NCI-H82 (cell line): ENCODE data around the gene BBX.
A peak's percentile ranks its signal among the peaks of the same experiment; 100 is the strongest.

Experiments
- DNase-seq: peaks from one replicate; lab custom pipeline; 2025; lab: John Stamatoyannopoulos, UW

BBX gene

DNA sequence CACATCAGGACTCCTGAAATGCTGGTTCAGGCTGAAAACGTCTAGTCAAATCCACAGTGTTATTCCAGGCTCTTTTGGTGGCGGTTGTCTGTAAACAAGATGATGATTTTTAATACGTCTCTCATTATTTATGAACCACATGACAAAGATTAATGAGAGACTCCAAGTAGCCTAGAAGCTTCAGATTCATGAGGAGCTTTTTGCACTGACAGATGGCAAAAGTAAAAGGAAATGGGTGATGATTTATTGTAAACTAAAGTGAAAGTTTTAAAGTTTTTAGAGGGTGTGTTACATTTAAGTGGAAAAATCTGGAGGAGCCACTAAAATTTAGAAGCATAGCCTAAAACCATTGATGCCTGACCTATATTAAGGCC, 77.0 kb downstream of the BBX start:
- DNase-seq: peak; percentile 71

DNA sequence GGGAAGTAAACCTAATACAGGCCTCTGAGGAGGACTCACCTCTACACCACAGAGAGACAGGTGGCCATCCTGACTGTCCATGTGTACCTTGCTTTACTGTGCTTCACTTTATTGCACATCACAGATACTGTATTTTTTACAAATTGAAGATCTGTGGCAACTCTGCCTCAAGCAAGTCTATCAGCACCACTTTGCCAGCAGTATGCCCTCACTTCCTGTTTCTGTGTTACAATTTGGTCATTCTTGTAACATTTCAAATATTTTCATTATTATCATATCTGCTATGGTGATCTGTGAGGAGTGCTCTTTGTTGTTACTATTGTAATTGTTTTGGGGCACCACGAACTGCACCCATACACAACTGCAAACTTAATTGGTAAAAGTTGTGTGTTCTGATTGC, 78.0 kb downstream of the BBX start:
- no peak for DNase-seq

DNA sequence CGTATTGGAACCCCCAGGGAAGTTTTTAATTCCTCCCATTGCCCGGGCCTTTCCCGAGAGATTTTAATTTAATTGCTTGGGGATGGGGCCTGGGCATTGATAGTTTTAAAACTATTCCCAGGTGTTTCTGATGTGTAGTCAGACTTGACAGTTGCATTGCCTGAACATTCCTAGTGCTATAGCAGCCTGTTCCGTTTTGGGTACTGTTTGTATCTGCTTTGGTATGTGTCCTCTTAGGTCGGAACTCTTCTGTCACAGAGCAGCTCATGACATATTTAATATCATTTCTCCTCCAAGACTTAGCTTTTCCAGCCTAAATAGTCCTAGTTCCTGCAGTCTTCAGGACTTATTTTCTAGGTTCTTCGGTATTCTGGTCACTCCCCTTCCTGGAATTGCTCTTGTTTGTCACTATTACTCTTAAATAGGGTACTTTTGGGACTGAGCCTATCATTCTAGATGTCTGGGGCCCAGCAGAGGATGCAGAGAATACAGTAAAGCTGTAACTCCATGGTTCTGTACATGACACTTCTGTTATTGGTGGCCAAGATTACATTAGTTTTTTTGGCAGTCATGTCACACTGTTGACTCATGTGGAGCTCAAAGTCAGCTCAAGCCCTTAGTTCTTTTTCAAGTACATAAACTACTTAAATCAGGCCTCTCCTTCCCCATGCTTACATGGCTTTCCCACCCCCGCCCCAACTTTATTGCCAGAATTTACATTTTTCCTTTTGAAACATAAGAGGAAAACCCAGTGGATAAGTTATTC, 81.5 kb downstream of the BBX start:
- DNase-seq: no peak

DNA sequence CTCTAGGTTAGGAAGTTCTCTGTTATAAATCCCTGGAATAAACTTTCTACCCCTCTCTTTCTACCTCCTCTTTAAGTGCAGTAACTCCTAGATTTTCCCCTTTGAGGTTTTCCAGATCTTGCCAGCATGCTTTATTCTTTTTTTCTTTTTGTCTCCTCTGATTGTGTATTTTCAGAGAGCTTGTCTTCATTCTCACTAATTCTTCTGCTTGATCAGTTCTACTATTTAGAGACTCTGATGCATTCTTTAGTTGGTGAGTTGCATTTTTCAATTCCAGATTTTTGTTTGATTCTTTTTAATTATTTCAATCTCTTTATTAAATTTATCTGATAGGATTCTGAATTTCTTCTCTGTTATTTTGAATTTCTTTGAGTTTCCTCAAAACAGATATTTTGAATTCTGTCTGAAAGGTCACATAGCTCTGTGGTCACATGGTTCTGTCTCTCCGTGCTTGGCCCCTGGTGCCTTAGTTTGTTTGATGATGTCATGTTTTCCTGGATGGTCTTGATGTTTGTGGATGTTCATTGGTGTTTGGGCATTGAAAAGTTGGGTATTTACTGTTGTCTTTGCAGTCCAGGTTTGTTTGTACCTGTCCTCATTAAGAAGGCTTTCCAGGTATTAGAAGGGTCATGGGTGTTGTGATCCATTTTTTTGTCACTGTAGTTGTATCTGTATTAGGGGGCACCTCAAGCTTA, 89.2 kb downstream of the BBX start:
- no peak for DNase-seq

DNA sequence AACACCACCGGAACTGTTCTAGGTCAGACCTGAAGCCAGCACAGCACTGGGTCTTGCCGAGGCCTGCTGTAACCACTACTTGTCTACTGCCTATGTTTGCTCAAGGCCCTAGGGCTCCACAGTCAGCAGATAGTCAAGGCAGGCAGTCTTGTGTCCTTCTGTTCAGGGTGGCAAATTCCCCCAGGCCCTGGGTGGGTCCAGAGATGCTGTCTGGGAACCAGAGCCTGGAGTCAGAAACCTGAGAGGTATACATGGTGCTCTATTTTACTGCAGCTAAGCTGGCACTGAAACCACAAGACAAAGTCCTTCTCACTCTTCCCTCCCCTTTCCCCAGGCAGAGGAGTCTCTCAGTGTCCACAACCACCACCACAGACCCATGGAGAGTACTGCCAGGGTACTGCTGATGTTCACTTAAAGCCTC, 89.9 kb downstream of the BBX start:
- DNase-seq: no peak

DNA sequence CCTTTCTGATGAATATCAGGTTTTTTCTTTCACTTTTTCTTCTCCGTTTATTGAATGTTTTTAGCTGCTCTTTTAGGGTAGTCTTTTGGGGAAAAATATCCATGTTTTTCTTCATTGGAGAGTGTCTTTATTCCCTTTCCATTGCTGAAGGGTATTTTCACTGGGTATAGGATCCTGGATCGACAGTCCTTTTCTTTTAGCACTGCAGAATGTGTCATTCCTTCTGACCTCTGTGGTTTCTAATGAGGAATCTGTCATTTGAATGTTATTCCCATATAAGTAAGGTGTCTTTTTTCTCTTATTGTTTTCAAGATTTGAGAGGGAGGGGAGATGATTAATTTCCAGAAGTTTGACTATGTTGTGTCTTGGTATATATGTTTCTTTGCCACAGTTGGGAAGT, 96.8 kb downstream of the BBX start:
- no peak for DNase-seq

DNA sequence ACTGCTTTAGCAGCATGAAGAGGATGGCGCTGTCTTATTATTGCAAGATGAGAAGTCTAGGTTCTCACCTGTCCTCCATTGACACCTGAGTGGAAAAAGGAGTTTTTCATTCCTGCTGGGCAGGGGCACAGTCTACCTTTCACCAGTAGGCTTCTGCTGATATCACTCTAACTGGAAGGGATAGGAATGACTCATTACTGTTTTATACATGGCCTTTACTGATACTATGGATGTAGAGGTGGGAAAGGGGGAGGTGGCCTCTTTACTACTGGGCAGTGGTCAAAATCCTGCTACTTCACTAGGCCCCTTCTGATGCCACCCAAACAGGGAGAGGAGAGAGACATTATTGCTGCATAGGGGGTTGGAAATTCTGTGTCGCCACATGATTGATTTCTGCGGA, 97.8 kb downstream of the BBX start:
- no peak for DNase-seq

DNA sequence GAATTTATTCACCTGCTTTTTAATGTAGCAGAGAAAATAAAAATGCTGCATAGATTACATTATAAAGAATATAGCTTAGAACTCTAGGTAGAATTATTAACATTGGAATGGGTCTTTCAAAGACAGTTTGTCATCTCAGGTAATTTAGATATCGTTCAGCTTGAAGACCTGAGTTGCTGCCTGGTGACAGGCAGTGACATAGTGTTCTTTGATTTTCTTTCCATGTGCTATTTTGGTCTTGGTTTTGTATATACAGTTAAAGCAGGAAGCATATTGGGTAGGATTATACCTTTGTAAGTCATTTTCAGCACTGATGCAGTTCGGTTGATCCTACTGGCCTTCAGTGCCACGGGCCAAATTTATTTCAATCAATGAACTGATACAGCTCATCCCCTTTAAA, 98.7 kb downstream of the BBX start:
- DNase-seq: no peak

DNA sequence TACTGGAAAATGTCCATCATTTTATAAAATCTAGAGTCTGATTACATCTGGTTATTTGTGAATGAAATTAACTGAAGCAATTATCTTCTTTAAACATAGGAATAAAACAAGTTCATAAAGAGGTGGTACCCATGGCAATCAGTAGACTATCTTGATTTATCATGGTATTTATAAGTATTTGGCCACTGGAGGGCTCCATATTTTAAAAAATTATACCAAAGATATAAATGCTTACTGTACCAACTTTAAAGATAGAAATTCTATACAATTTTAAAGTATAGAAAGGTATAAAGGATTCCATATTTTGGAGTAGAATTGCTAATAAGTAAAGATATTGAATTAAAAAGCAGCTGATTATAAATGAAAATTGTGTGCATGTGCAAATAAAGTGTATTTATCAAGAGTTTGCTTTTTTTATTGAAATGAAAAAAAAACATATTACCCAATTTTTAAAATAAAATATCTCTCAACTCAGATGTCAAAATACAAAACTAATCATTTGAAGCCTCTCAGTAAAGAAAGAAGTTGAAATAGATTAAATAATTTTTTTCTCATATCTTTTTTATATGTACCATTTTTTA, 105.3 kb downstream of the BBX start:
- DNase-seq: no peak

DNA sequence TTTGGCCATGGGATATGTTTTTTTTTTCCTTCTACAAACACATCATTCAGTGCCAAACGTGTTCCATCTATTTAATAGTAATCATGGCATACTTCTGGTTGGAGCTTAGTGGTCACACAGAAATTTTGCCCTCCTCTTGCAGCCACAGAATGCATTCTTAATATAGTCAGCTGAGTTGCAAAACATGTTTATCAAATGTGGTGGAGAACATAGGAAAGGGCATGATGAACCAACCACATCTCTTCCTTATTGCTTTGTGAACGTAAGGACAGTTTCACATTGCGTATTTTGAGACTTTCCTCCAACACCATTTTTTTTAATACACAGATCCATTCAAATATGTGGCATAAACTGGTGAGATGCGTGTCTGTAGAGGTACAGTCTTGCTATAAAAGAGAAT, 106.8 kb downstream of the BBX start:
- no peak for DNase-seq

DNA sequence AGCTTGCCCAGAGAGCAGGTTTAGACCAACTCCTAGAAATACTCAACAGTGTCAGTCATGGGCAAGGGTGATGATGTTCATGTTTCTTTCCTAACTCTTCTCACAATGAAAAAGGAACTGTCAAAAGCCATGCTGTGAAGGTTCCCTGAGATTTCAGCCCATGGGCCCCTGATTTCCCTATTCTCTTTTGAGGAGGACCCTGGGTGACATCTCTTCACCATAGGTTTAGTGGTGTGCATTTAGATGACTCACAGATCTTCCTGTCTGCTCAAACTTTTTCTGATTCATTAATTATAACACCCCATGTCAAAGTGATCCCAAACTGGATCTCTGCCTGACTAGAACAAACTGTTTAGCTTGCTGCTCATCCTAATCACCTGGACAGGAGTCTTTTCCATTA, 108.0 kb downstream of the BBX start:
- no peak for DNase-seq

DNA sequence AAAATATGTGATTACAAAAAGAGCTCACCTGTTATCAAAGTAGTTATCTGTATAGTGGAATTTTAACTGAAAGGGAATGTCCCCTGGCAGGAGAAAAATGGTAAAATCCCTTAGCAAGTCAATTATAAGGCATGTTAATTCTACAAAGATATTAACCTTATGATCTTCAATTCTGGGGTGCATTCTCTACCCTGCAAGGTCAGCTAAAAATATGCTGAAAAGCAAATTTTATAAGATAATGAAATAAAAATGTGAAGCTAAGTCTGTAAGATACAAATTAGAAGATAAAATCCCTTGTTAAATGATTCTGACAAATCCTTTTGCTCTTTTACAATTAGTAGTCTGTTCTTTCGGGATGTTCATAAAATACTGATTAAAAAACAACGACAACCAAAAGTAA, 109.8 kb downstream of the BBX start:
- no peak for DNase-seq

DNA sequence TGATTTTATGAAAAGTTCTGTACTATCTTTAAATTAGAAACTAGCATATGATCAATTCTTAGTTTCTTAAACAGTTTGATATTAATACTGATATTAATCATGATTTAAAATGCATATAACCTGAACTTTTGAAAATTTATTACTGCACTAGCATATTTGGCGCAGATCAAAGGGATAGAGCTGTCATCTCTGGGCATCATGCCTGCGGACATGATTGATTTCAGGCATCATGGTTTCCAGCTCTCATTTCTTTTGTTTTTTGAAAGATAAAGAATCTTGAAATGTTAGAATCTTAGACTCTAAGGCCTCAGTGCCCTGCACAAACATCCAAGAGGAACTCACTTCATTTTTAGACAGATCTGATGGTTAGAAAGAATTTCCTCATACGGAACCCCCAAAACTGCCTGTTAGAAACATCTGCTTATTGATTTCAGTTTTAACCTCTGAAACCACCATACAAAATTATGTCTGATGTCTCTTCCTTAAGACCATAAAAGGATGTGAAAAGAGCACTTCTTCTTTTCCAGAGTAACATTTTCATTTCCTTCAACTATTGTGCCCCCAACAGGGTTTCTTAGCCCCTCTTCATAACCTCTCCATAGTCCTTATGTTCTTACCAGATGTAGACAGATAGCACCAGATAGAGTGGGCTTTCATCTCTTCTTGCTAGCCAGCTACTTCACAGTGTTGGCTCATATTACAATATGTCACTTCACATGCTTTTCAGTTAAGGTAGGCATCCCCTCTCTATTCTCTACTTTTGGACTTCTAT, 110.8 kb downstream of the BBX start:
- no peak for DNase-seq

DNA sequence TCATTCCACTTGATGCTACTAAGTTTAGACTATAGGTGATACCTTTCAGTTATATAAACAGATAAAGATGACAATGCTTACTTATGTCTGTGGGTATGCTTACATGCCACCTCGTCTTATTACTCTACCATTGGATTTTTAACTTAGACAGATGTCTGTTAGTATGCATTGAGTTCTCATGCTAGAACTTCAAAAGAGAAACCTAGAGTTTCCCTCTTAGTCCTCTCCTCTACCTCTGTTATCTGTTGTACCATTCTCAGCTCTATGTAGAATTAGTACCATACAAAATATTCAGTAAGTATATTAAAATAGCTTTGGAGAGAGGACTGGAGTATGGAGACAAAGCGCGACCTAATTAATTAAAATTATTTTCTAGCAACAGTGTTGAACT, 111.3 kb downstream of the BBX start:
- DNase-seq: no peak

DNA sequence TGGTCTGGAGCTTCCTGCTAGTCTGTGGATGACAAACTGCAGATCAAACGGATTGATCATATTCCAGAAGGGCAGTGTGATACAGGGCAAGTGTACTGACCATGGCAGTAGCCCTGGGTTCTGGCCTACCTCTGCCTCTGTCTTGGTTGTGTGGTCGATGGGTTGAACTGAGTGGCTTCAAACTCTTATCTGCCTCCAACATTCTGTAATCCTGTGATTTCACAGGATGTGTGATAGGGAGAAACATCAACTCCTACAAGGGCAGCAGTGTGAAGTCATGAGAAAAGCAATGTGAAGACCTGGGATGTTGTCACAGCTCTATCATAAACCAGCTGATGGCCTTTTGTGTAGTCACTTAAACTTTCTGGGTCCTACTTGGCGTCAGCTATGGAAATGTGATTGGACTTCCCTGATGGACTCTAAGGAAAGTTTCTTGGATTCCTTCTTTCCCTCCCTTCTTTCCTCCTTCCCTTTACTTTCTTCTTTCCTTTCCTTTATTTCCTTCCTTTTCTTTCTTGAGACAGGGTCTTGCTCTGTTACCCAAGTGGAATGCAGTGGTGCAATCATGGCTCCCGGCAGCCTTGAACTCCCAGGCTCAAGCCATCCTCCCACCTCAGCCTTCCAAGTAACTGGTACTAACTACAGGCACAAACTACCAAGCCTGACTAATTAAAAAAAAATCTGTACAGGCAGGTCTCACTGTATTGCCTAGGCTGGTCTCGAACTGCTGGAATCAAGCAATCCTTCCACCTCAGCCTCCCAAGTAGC, 114.8 kb downstream of the BBX start:
- DNase-seq: no peak

DNA sequence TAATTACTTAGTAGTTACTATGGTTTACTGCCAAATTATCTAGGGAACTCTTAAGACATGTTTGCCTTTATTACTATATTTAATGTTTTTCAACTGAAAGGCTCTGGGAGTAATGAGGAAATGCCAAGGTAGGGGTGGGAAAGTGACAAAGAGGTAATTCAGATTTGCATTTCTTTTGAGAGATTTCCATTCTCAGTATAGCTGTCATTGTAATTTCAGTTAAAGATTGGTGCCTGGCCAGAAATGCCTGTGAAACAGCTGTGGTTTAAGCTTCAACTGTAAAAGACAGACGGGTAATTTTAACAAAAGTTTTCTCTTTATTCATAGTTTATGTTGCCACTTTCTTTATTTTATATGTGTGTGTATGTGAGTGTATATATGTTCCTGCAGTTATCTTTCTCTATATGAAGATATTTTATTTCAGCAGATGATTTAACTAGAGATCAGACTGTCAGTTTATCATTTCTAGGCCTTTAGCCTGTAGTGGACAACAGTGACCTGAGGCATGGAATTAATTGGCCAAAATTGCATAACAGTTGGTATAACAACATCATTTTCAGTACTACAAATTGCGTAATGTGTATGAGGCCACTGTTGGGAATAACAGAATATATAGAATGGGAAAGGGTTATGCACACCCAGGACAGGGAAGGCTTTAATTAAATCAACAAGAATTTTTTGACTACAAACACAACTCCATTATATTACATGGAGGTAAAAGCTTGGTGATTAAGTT, 119.0 kb downstream of the BBX start:
- no peak for DNase-seq

DNA sequence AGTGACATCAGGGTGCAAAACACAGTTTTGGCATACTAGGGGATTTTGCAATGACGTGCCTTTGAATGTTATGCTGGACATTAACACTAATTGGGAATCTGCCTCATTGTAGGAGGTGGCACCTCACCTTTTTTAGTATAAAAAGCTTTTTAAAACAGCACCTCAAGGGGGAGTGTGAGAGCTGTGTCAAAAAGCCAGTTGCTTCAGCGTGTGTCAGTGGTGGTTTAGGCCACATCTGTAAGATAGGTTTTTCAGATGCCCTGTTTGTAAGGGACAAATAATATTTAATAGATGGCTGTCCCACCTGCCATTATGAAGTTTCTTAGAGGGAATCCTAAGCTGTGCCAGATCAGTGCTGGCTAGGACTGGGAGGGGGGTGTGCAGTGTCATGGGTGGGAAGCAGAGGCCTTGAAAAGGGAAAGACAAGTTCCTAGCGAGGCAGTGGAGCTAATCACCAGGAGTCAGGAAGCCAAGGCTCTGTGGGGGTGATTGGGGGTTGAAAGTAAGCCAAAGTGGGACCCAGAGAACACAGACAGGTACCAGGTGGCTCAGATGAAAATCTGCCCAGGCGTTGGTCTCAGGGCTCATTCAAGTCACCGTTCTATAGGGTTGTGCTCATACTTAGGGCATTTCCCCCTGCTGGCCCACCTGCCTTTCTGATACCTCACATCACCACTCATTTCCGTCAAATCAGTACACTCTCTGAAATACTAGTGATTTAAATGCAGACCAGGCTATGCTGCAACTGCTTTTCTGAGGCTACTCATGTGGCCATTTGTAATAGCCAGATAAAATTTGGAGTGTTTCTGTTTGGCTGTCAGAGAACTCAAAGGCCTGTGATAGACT, 120.5 kb downstream of the BBX start:
- peak; percentile 35 for DNase-seq

DNA sequence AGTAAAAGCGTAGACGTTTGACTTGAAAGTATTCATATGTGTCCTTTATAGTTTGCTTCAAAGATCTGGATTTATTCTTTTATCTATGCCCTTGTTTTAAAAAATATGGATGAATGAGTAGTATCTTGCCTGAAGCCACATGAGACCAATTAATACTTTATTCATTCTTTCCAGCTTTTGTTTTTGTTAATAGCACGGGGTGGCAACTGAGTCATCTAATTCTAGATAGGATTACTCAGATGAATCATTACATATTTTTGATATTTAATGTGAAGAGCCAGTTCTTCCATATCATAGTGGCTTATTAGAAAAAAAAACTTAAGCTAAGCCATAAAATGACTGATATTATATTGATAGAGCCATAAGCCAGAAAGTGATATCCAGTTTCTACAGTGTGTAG, 121.9 kb downstream of the BBX start:
- DNase-seq: no peak

DNA sequence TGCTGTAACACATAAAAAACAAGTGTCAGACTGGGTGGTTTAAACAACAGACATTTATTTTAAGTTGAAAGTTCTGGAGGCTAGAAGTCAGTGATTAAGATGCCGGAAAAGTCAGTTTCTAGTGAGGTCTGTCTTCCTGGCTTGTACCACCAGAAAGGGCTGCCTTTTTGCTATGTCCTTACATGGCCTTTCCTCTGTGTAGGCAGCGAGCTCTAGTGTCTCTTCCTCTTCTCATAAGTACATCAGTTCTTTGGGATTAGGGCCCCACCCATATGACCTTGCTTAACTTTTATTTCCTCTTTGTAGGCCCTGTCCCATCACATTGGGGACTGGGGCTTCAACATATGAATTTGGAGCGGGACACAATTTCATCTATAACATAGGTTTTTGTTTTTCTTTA, 128.0 kb downstream of the BBX start:
- DNase-seq: peak; percentile 34

DNA sequence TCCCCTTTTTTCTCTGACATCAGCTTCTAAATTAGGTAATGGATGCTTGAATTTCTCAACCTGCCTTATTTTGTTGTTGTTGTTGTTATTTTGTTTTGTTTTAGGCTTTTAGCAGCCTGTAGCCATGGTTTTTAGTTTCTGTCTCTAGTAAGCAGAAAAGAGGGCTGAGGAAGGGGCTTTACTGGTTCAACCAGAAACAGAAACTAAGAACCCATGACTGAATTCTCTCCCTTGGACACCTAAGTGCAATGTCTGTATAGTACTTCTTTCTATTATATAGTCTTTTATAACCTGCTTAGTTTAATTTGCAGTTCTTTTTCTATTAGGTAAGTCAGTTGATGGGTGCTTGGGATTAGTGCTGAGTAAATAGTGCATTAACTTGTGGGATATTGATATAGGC, 129.0 kb downstream of the BBX start:
- DNase-seq: no peak
